ENCODE results near the gene ATG2B.
"Not testable (repeated sequence)": the region's sequence is repeated elsewhere in the genome, so short reads cannot be mapped to it uniquely, and the experiment has no call there.

Gene ATG2B

DNA sequence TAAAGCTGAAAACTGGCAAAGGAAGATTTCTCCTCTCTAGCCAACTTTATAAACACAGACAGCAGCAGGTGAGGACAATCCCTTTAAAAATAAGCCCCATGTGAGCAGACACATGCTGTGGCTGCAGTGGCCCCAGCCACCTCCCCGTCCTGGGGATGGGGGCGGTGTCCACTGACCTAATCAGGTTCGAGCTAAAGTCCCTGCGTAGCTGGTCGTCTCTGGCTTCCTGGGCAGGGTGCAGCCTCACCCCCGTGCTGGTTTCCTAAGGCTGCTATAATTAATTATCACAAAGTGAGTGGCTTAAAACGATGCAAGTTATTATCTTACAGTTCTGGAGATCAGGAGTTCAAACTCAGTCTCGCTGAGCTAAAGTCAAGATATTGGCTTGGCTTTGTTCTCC, 106.1 kb downstream of the ATG2B start:
- in situ Hi-C loops (cut with MboI; ENCODE audit: low sequenced_read_pairs) = no loop called here

DNA sequence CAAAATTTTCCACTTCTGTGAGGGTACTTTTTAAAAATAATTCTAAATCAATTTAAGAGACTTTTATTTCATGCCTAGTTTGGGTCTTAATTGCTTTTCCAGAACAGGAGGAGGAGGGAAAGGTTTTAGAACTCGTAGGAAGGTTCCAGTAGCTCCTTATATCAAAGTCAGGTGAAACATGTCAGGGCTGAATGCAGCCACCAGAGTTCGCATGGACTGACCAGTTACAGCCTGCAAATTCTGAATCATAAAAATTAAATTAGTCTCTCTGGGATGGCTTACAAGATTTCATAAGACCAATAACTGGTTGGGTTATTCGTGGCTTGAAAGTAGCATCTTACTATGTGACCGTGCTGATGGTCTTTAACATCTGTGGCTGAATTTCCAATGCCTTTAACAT, 106.7 kb downstream of the ATG2B start:
- in situ Hi-C loops (cut with MboI; ENCODE audit: low sequenced_read_pairs) = no loop called here

DNA sequence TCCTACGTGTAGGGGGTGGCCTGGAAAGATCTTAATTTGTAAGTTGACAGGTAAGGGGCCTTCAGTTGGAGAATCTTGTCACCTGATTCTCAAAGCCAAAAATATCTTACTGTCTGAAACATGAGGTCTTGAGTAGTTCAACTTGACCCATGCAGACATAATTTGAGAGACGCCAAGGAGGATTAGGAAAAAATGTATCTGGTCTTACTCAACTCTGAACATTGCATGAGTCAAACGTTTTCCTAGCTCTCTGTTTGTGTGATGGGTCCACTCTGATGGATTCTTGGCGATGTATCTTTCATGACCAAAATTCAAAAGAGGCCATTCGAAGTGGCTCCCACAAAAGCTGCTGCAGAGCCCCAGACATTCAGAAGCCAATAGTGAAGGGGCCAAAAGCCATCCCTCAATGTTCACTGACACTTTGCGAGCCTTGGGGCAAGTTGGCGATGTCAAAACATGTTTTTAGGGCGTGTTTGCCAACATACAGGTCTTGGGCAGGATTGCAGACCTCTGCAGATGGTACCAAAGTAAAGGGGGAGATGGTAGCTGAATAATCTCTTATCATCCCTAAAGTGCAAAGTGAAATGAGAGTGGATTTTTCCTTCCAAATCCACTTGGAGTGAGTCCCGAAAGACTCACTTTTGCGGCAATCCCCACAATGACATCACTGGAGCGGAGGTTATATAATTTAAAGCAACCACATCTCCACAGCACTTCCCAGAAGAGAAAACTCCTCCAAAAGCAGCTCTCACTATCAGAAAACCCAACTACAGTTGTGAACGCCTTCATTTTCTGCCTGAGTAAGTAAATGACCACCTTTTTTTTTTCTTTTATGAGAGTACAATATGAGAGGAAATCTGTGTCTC, 107.4 kb downstream of the ATG2B start, which contains the start of gene BDKRB1:
TSS of gene BDKRB1 (plus strand) at position 710 of the 866 bp plus-strand sequence. CDS start 7,473 bp downstream, outside the sequence.
- in situ Hi-C loops (cut with MboI; ENCODE audit: low sequenced_read_pairs) = no loop called here

DNA sequence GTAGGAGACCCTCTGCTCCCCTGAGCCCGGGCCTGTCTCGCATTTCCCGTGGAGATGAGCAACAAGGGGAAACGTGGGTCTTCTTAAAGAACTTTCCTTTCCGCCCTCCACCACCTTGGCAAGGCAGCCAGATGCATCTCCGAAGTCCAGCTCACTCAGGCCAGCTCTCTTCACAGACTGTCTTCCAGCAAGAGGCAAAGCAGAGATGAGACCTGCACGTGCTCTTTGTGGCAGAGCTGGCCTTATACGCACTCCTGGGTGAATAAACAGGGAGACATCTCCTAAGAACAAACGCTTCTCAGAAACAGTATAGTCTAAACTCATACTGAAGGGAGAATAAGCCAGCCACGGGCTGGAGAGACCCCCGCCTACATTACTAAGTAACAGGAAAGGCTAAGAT, 108.5 kb downstream of the ATG2B start:
- in situ Hi-C loops (cut with MboI; ENCODE audit: low sequenced_read_pairs) = no loop called here

DNA sequence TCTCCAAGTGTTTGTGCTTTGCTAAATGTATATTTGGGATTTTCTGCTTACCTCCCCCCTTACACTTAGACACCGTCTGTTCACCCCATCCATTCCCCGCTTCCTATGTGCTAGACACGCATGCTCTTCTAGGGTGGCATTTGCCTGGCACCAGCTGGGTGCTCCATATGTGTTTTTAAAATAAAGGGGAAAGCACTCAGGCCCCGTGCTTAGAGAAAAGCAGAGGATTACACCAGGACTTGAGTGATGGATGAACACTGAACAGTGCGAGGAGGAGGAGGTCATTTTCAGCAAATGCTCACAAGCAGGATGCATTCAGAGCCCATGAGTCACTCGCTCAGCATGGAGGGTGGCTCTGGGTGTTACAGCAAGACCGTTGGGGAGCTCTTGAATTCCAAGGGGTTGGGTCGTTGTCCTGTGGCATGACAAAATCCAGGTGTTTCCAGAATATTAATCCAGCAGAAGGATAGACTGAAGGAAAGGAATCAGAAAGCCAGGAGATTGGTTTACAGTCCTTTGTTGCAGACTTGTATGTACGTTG, 110.1 kb downstream of the ATG2B start:
- in situ Hi-C loops (cut with MboI; ENCODE audit: low sequenced_read_pairs) = no loop called here

DNA sequence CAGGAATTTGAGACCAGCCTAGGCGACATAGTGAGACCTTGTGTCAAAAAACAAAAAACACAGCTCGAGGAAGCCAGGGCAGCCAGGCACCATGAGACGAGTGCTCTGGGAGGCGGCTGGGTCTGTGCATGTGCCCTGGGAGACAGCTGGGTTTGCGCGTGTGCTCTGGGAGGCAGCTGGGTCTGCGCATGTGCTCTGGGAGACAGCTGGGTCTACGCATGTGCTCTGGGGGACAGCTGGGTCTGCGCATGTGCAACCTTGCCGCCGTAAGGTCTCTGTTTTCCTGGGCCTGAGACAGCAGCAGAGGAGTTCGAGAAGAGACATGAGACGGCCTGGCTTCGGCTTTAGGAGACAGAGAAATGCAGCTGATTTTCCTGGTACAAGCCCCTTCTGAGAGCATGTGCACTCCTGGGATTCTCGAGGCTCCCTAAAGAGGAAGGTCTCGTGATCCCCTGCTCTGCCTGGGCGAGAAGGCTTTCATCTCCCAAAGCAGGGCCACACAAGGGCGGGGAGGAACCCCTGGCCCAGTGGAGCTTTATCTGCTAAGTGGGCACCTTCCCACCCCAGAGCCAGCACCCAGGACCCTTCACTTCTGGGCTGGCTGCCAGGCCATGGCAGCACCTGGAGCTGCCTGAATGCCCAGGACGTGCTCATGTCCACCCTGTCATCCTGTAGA, 110.7 kb downstream of the ATG2B start:
- in situ Hi-C loops (cut with MboI; ENCODE audit: low sequenced_read_pairs) = no loop called here

DNA sequence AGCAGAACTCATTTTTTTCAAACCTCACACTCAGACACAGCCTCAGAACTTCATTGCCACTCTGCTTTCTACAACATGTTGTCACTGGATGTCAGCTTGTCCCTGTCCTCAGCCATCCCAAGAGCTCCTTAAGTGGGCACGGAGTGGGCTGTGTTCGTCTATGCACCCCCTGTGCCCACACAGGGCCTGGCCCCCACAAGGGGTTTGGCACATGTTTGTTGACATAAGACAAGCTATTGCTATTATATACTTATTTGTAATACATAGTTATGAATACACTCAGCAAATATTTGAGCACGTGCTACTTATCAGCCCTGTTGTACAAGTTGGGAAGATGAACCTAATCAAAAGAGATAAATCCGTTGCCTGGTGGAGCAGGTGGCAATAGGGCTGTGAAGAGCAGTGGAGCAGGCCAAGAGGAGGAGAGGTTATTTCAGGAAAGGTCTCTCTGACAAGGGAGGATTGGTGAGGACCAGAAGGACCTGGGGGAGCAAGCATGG, 111.4 kb downstream of the ATG2B start:
- in situ Hi-C loops (cut with MboI; ENCODE audit: low sequenced_read_pairs) = no loop called here

DNA sequence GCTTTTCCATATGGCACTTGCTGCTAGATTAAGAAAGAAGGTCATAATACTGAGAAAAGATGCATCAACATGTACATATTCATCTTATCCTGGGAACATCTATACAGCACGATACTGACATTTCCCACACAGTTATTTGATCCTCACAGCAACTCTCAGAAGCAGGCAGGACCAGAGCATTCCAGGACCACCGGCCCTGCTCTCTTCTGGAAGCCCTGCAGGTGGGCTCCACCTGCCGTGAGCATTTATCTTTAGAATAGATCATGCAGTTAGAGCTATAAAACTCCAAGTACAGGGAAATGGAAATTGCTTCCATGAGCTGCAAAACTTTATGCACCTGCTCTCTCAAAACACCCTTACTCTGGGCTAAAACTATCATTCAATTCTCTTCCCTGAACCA, 112.7 kb downstream of the ATG2B start:
- in situ Hi-C loops (cut with MboI; ENCODE audit: low sequenced_read_pairs) = no loop called here

DNA sequence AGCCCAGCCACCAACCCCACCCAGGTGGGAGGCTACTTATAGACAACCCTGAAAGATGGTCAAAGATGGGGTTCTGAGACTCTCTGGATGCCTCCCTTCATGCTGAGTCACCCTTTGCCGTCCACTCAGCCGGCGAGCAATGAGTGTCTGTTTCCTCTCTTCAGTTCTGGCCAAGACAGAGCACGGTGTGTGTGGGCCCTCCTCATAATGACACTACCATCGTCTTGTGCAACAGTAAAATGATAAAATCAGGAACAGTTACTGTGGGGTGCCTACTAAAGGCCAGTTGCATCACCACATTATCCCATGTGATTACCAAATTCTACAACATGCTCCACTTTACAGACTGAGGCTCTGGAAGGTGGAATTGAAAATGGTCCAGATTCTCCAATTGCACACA, 114.1 kb downstream of the ATG2B start:
- in situ Hi-C loops (cut with MboI; ENCODE audit: low sequenced_read_pairs) = no loop called here

DNA sequence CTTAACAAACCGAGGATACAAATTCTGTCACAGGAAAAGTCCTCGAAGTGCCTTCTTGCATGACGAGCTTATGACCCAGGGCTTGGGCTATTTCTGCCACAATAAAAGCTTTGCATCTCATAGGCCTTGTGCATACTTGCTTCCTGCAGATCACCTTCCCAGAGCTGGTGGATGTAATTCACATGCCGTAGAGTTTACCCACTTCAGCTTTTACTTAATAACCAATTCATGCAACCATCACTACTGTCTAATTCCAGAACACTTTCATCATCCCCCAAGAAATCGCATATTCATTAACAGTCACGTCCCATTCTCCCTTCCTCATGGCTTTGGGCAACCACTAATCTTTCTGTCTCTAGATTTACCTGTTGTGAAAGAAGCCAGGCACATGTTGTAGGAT, 116.1 kb downstream of the ATG2B start:
- in situ Hi-C loops (cut with MboI; ENCODE audit: low sequenced_read_pairs) = no loop called here

DNA sequence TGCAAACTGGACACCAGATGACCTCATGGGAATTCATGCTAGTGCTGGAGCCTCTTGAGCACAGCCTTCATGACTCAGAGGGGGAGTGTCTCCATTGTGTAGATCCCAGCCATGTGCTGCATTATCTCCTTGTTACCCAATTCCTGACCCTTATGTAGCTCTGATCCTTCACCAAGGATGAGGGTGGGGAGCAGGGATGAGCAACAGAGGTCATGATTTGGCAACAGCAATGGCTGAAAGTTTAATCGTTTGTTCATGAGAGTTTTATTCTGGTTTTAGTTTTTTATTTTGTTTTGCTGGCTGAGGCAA, 116.6 kb downstream of the ATG2B start:
- in situ Hi-C loops (cut with MboI; ENCODE audit: low sequenced_read_pairs) = no loop called here

DNA sequence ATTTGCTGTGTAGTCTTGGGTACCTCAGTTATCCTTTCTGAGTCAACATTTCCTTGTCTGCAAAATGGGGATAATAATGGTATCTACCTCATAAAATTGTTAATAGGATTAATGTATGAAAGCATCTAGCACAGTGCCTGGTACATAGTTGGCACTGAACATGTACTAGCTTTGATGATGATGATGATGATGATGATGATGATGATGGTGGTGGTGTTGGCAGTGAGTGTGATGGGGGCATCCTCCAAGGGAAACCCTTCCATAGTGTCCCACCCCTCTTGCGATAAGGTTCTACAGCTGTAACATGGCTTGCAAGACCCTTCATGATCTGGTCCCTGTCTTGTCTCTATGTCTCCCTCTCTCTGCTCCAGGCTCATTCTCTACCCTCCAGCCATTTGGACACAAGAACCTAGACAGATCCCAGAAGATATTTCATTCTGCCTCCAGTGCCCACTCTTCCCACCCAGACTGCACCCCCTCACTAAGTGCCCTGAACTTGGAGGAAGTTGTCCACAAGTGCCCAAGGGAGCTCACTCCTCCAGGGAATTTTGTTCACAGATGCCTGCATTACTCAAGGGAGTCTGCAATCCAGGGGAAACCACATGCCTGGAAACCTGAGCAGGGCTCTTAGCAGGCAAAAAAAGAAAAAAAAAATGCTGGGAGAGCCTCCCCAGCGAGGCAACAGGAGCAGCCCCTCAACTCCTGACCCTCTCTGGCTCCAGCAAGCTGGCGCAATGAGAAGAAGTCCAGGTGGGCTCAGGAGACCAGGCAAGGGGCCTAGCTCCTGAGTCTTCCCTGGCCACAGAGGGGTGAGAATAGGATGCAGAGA, 117.2 kb downstream of the ATG2B start:
- in situ Hi-C loops (cut with MboI; ENCODE audit: low sequenced_read_pairs) = no loop called here

DNA sequence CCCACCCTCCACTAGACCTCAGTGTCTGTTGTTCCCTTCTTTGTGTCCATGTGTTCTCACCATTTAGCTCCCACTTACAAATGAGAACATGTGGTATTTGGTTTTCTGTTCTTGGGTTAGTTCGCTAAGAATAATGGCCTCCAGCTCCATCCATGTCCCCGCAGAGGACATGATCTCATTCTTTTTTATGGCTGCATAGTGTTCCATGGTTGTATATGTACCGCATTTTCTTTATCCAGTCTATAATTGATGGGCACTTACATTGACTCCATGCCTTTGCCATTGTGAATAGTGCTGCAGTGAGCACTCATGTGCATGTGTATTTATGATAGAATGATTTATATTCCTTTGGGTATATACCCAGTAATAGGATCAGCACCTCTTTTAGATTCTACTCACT, 118.1 kb downstream of the ATG2B start:
- in situ Hi-C loops (cut with MboI; ENCODE audit: low sequenced_read_pairs) = not testable (repeated sequence)

DNA sequence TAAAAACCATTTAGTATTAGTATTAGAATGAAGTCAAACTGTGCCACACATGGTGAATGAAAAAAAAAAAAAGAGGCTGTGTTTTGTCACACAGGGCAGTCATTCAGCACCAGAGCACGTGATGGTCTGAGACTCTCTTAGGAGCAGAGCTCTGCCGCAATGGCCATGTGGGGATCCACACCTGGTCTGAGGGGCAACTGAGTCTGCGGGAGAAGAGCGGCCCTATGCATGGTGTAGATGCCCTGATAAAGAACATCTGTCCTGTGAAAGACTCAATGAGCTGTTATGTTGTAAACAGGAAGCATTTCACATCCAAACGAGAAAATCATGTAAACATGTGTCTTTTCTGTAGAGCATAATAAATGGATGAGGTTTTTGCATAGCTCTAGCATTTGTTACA, 119.4 kb downstream of the ATG2B start:
- in situ Hi-C loops (cut with MboI; ENCODE audit: low sequenced_read_pairs) = no loop called here

DNA sequence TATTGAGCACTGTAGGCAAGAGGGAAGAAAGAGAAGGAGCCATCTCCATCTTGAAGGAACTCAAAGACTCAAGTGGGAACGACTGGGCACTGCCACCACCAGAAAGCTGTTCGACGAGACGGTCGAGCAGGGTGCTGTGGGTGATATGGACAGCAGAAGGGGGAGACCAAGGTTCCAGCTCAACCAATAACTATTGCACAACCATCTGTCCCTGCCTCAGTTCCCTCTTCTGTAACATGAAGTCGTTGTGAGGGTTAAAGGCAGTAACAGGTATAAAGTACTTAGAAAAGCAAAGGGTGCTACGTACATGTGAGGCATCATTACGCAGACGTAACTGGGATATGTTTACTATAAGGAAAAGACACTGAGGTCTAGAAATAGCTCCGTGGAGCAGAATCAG, 121.0 kb downstream of the ATG2B start:
- in situ Hi-C loops (cut with MboI; ENCODE audit: low sequenced_read_pairs) = no loop called here

DNA sequence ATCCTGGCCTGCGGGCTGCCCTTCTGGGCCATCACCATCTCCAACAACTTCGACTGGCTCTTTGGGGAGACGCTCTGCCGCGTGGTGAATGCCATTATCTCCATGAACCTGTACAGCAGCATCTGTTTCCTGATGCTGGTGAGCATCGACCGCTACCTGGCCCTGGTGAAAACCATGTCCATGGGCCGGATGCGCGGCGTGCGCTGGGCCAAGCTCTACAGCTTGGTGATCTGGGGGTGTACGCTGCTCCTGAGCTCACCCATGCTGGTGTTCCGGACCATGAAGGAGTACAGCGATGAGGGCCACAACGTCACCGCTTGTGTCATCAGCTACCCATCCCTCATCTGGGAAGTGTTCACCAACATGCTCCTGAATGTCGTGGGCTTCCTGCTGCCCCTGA, 122.5 kb downstream of the ATG2B start:
- in situ Hi-C loops (cut with MboI; ENCODE audit: low sequenced_read_pairs) = no loop called here

DNA sequence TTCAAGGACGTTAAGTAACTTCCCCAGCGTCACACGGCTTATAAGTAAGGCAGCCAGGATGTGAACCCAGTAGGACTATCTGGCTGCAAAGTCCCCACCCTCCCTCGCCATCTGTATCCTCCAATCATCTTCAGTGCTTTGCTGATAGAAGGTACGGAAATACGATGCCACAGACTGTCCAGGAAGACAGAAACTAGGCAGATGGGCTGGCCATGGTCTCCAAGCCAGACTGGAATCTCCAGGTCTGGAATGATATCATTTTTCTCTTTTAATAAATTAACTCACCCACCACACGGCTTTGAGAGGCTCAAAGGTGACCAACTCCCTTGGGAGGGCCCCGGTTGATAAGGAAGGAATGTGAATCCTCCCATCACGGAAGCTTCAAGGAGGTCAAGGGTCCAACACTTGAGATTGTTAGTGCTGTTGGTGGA, 123.4 kb downstream of the ATG2B start:
- in situ Hi-C loops (cut with MboI; ENCODE audit: low sequenced_read_pairs) = no loop called here

DNA sequence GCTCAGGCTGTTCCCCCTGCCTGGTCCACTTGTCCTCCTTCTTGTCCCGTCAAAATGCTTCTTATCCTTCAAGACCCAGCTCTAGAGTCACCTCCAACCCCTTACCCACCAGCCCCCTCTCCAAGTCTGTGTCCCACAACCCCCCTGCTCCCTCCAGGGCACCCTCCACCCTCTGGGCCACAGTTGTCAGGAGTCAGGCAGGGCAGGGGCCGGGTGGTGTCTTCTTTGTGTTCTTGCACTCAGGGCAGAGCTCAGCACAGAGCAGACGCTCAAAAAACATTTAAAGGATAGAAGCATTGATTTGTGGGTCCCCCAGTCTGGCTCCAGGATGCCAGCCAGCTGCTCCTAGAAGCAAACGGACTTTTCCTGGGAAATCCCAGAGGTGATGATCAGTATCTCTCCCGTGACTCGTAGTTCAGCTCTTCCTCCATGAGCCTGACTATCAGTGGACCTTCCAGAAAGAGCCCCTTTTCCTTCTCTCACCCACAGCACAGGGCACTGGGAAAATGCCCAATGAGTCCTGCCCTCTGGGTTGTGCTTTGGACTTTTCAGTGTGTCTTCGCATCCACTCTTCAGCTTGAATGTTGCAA, 124.4 kb downstream of the ATG2B start:
- in situ Hi-C loops (cut with MboI; ENCODE audit: low sequenced_read_pairs) = no loop called here

DNA sequence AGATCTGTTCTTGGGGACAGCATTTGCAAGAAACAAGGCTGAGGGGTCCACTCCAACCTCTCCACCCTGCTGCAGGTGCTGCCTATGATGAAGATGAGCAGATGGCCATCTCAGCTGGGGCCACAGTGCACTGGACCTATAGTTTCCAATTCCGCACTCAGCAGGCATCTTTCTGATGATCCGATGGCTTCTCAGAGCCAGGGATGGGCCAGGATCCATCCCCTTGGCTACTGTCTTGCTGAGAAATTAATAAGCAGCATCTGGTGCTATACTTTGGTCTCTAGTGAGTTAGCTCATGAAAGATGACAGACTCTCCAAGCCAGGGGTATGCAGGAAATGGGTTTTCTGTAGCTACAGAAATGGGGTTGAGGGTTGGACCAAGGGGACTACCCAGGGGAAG, 125.5 kb downstream of the ATG2B start:
- in situ Hi-C loops (cut with MboI; ENCODE audit: low sequenced_read_pairs) = no loop called here

DNA sequence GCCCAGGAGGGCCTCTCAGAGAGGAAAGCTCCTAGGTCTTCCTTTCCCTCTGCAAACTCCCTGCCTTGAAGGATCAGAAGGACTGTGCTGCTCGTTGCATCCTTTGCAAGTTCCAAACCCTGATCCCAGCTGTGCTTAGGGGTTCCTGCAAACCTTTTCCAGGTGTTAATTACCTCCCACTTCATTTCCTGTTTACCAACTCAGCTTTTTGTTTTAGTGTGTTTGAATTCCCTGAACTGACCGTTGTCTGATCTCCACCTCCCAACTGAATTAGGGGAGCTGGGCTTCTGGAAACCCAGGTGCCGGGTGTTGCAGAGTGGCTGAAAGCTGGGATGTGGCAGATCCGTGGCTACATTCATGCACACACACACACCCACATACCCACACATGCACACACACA, 127.7 kb downstream of the ATG2B start:
- in situ Hi-C loops (cut with MboI; ENCODE audit: low sequenced_read_pairs) = no loop called here

DNA sequence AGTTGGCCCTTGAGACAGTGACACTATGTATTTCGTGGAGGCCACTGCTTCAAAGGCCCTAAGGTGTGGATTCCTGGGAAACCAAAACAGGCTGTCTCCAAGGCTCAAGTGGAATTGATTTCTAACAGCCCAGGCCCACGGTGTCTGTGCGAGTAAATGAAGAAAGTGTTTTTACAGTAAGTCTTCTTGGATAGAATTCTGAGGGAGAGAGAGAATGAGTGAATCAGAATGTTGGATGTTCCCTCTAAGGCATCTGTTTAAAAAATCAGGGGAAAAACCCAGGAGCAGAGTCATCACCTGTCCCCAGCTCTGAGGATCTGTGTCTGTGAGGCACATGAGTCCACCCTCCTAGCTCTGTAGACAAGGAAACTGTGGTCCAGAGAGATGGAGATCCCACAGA, 129.5 kb downstream of the ATG2B start:
- in situ Hi-C loops (cut with MboI; ENCODE audit: low sequenced_read_pairs) = no loop called here

Data from HL-60/S4 (cell line).